ENCODE data around the gene VASH2.

The VASH2 gene

DNA sequence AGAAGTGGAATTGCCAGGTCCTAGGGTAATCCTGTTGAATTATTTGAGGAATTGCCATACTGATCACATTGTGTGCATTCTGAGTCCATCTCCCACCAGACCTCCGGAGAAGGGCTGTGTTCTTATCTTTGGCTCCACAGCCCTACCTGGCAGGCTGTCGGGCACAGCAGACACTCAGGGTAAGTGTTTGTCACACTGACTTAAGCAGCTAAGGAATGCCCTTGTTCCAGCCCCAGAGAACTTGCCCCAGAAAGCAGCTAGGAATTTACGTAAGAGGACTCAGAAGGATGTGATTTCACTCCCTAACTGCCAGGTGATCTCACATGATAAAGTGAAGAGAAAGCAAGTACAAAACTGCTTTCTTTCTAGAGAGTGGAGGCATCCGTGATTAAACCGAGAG, 21.0 kb downstream of the VASH2 start:
- ATAC-seq: no peak
- TF ChIP-seq GLIS3 (CRISPR knock-in tag; IDR thresholded peaks at IDR 0.05) (no peak), TCF4 (CRISPR knock-in tag; IDR thresholded peaks at IDR 0.05; ENCODE audit: borderline replicate concordance) (no peak), ARNTL (CRISPR knock-in tag; IDR thresholded peaks at IDR 0.05; ENCODE audit: borderline replicate concordance, low read depth) (no peak), ZFP3 (CRISPR knock-in tag; IDR thresholded peaks at IDR 0.05) (no peak), TOX (CRISPR knock-in tag; IDR thresholded peaks at IDR 0.05; ENCODE audit: borderline replicate concordance) (no peak), ZNF8 (CRISPR knock-in tag; IDR thresholded peaks at IDR 0.05) (no peak), OSR1 (CRISPR knock-in tag; IDR thresholded peaks at IDR 0.05) (no peak), ESRRG (CRISPR knock-in tag; IDR thresholded peaks at IDR 0.05) (no peak), BACH2 (CRISPR knock-in tag; IDR thresholded peaks at IDR 0.05; ENCODE audit: borderline replicate concordance) (no peak), ZNF565 (CRISPR knock-in tag; conservative IDR thresholded peaks at IDR 0.05; ENCODE audit: low read depth) (no peak), RARB (CRISPR knock-in tag; IDR thresholded peaks at IDR 0.05) (no peak), PPARA (CRISPR knock-in tag; IDR thresholded peaks at IDR 0.05; ENCODE audit: borderline replicate concordance) (no peak), ZC3H10 (CRISPR knock-in tag; IDR thresholded peaks at IDR 0.05) (no peak)
- TF ChIP-seq, protein P1, sequence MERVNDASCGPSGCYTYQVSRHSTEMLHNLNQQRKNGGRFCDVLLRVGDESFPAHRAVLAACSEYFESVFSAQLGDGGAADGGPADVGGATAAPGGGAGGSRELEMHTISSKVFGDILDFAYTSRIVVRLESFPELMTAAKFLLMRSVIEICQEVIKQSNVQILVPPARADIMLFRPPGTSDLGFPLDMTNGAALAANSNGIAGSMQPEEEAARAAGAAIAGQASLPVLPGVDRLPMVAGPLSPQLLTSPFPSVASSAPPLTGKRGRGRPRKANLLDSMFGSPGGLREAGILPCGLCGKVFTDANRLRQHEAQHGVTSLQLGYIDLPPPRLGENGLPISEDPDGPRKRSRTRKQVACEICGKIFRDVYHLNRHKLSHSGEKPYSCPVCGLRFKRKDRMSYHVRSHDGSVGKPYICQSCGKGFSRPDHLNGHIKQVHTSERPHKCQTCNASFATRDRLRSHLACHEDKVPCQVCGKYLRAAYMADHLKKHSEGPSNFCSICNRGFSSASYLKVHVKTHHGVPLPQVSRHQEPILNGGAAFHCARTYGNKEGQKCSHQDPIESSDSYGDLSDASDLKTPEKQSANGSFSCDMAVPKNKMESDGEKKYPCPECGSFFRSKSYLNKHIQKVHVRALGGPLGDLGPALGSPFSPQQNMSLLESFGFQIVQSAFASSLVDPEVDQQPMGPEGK (CRISPR knock-in tag; IDR thresholded peaks at IDR 0.05; ENCODE audit: borderline replicate concordance): no peak
- TF ChIP-seq, protein P2, sequence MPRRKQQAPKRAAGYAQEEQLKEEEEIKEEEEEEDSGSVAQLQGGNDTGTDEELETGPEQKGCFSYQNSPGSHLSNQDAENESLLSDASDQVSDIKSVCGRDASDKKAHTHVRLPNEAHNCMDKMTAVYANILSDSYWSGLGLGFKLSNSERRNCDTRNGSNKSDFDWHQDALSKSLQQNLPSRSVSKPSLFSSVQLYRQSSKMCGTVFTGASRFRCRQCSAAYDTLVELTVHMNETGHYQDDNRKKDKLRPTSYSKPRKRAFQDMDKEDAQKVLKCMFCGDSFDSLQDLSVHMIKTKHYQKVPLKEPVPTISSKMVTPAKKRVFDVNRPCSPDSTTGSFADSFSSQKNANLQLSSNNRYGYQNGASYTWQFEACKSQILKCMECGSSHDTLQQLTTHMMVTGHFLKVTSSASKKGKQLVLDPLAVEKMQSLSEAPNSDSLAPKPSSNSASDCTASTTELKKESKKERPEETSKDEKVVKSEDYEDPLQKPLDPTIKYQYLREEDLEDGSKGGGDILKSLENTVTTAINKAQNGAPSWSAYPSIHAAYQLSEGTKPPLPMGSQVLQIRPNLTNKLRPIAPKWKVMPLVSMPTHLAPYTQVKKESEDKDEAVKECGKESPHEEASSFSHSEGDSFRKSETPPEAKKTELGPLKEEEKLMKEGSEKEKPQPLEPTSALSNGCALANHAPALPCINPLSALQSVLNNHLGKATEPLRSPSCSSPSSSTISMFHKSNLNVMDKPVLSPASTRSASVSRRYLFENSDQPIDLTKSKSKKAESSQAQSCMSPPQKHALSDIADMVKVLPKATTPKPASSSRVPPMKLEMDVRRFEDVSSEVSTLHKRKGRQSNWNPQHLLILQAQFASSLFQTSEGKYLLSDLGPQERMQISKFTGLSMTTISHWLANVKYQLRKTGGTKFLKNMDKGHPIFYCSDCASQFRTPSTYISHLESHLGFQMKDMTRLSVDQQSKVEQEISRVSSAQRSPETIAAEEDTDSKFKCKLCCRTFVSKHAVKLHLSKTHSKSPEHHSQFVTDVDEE (CRISPR knock-in tag; IDR thresholded peaks at IDR 0.05): no peak

DNA sequence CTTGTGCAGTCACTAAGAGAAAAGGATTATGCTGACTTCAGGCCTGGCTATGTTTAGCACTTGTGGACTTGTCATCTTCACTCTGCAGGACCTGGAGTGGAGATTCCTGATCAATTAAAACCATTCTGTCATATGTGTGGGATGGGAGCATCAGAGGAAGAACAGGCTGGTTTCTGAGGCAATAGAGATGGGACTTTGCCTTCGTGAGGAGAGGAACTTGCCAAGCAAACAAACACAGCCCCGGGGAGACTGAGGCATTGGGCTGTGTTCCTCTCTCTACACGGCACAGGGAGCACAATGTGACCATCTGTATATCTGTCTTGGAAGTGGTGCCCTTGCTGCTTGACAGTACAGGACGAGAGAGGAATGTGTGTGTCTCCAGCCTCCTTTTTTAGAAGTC, 23.1 kb downstream of the VASH2 start:
- TF ChIP-seq ESRRG (CRISPR knock-in tag; IDR thresholded peaks at IDR 0.05): no peak
- TF ChIP-seq, protein P2 (CRISPR knock-in tag; IDR thresholded peaks at IDR 0.05): no peak
- TF ChIP-seq ZNF70 (CRISPR knock-in tag; IDR thresholded peaks at IDR 0.05): no peak
- TF ChIP-seq TCF4 (CRISPR knock-in tag; IDR thresholded peaks at IDR 0.05; ENCODE audit: borderline replicate concordance): no peak
- no peak for ATAC-seq

DNA sequence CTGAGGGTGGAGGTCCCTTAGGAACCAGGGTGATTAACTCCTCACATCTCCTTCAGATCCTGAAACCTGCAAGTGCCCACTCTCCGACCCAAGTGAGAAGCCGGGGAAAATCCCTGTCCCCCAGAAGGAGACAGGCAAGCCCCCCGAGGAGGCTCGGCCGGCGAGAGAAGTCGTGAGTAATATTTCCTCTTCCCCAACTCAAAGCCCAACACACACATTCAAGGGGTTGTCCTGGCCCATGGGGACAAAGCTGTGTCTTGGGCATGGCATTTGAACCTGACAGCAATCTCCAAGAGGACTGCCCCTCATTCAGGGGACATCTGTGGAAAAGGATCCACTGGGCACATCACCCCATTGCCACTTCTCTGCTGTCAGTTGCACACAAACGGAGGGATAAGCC, 23.6 kb downstream of the VASH2 start:
- TF ChIP-seq TOX (CRISPR knock-in tag; IDR thresholded peaks at IDR 0.05; ENCODE audit: borderline replicate concordance) (no peak), TCF4 (CRISPR knock-in tag; IDR thresholded peaks at IDR 0.05; ENCODE audit: borderline replicate concordance) (no peak), ARNTL (CRISPR knock-in tag; IDR thresholded peaks at IDR 0.05; ENCODE audit: borderline replicate concordance, low read depth) (no peak), ZFP30 (CRISPR knock-in tag; IDR thresholded peaks at IDR 0.05) (no peak), ISL1 (CRISPR knock-in tag; IDR thresholded peaks at IDR 0.05) (no peak), PPARA (CRISPR knock-in tag; IDR thresholded peaks at IDR 0.05; ENCODE audit: borderline replicate concordance) (no peak), ZFP3 (CRISPR knock-in tag; IDR thresholded peaks at IDR 0.05) (no peak), SNAI2 (CRISPR knock-in tag; IDR thresholded peaks at IDR 0.05) (no peak), GLIS3 (CRISPR knock-in tag; IDR thresholded peaks at IDR 0.05) (no peak), CSDC2 (CRISPR knock-in tag; IDR thresholded peaks at IDR 0.05) (no peak), ZNF70 (CRISPR knock-in tag; IDR thresholded peaks at IDR 0.05) (no peak), ZNF8 (CRISPR knock-in tag; IDR thresholded peaks at IDR 0.05) (no peak), BACH2 (CRISPR knock-in tag; IDR thresholded peaks at IDR 0.05; ENCODE audit: borderline replicate concordance) (no peak), ZC3H10 (CRISPR knock-in tag; IDR thresholded peaks at IDR 0.05) (no peak), OSR1 (CRISPR knock-in tag; IDR thresholded peaks at IDR 0.05) (no peak)
- TF ChIP-seq, protein P3, sequence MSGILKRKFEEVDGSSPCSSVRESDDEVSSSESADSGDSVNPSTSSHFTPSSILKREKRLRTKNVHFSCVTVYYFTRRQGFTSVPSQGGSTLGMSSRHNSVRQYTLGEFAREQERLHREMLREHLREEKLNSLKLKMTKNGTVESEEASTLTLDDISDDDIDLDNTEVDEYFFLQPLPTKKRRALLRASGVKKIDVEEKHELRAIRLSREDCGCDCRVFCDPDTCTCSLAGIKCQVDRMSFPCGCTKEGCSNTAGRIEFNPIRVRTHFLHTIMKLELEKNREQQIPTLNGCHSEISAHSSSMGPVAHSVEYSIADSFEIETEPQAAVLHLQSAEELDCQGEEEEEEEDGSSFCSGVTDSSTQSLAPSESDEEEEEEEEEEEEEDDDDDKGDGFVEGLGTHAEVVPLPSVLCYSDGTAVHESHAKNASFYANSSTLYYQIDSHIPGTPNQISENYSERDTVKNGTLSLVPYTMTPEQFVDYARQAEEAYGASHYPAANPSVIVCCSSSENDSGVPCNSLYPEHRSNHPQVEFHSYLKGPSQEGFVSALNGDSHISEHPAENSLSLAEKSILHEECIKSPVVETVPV (CRISPR knock-in tag; IDR thresholded peaks at IDR 0.05): no peak
- TF ChIP-seq, protein P1 (CRISPR knock-in tag; IDR thresholded peaks at IDR 0.05; ENCODE audit: borderline replicate concordance): no peak
- TF ChIP-seq, protein P4, sequence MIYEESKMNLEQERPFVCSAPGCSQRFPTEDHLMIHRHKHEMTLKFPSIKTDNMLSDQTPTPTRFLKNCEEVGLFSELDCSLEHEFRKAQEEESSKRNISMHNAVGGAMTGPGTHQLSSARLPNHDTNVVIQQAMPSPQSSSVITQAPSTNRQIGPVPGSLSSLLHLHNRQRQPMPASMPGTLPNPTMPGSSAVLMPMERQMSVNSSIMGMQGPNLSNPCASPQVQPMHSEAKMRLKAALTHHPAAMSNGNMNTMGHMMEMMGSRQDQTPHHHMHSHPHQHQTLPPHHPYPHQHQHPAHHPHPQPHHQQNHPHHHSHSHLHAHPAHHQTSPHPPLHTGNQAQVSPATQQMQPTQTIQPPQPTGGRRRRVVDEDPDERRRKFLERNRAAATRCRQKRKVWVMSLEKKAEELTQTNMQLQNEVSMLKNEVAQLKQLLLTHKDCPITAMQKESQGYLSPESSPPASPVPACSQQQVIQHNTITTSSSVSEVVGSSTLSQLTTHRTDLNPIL (CRISPR knock-in tag; IDR thresholded peaks at IDR 0.05; ENCODE audit: low read depth): no peak
- TF ChIP-seq, protein P5, sequence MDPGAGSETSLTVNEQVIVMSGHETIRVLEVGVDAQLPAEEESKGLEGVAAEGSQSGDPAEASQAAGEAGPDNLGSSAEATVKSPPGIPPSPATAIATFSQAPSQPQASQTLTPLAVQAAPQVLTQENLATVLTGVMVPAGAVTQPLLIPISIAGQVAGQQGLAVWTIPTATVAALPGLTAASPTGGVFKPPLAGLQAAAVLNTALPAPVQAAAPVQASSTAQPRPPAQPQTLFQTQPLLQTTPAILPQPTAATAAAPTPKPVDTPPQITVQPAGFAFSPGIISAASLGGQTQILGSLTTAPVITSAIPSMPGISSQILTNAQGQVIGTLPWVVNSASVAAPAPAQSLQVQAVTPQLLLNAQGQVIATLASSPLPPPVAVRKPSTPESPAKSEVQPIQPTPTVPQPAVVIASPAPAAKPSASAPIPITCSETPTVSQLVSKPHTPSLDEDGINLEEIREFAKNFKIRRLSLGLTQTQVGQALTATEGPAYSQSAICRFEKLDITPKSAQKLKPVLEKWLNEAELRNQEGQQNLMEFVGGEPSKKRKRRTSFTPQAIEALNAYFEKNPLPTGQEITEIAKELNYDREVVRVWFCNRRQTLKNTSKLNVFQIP (CRISPR knock-in tag; IDR thresholded peaks at IDR 0.05; ENCODE audit: borderline replicate concordance, low read depth): no peak
- no peak for ATAC-seq

All from SK-N-SH treated with all-trans-retinoic acid at 6 μM for 48 hours (cell line).